SW480 (cell line): Measurements from ENCODE around the gene GPR155.
"Not testable (repeated sequence)": the region's sequence is repeated elsewhere in the genome, so short reads cannot be mapped to it uniquely, and the experiment has no call there.

Experiments used
- DNase-seq: peaks from one replicate; pipeline ENCODE4 v3.0.0-alpha.2; 2016; ENCODE audit warnings: low spot score

Gene GPR155

GRCh38 chr2:174490051-174490450, 3.2 kb upstream of the GPR155 start:
- no peak for DNase-seq

- not testable (repeated sequence) for DNase-seq
Observed at GRCh38 chr2:174489520-174489919, 2.7 kb upstream of the GPR155 start.

- DNase-seq = no peak
Observed at GRCh38 chr2:174487820-174488162, 962 bp upstream of the GPR155 start.

GRCh38 chr2:174487108-174487819, 435 bp upstream of the GPR155 start:
- DNase-seq = peak; percentile 96

- DNase-seq = peak; percentile 71
Observed at GRCh38 chr2:174485788-174486562, 854 bp downstream of the GPR155 start.

- DNase-seq = not testable (repeated sequence)
Observed at GRCh38 chr2:174485045-174485444, 1.8 kb downstream of the GPR155 start.

- DNase-seq = no peak
Observed at GRCh38 chr2:174484573-174484972, 2.3 kb downstream of the GPR155 start.

- DNase-seq = no peak
Observed at GRCh38 chr2:174482854-174483253, 4.0 kb downstream of the GPR155 start.

GRCh38 chr2:174477759-174478158, 9.1 kb downstream of the GPR155 start:
- no peak for DNase-seq

GRCh38 chr2:174473796-174474195, 13.0 kb downstream of the GPR155 start:
- no peak for DNase-seq

GRCh38 chr2:174465327-174465726, 21.5 kb downstream of the GPR155 start:
- peak; percentile 73 for DNase-seq

GRCh38 chr2:174461221-174461620, 25.6 kb downstream of the GPR155 start:
- no peak for DNase-seq

- no peak for DNase-seq
Observed at GRCh38 chr2:174454566-174454965, 32.3 kb downstream of the GPR155 start.

- no peak for DNase-seq
Observed at GRCh38 chr2:174450021-174450816, 36.6 kb downstream of the GPR155 start.

- DNase-seq = no peak
Observed at GRCh38 chr2:174449033-174449432, 37.8 kb downstream of the GPR155 start.

GRCh38 chr2:174446531-174446930, 40.3 kb downstream of the GPR155 start:
- no peak for DNase-seq

GRCh38 chr2:174445248-174445647, 41.6 kb downstream of the GPR155 start:
- DNase-seq = no peak

GRCh38 chr2:174444761-174445160, 42.1 kb downstream of the GPR155 start:
- DNase-seq = no peak

- DNase-seq = peak; percentile 23
Observed at GRCh38 chr2:174442546-174443510, 44.0 kb downstream of the GPR155 start.

GRCh38 chr2:174439950-174440349, 46.9 kb downstream of the GPR155 start:
- DNase-seq = no peak

GRCh38 chr2:174439323-174439722, 47.5 kb downstream of the GPR155 start:
- DNase-seq = no peak
